ENCODE results near the gene UTP3. TPM values are rescaled to one million over a fixed set of nuclear protein-coding genes. Genes with fewer than 3 reads are reported as not detected.
"Not testable (repeated sequence)": the region's sequence is repeated elsewhere in the genome, so short reads cannot be mapped to it uniquely, and the experiment has no call there.

Gene UTP3
- total RNA-seq, 1 donor from 2014 or later, result 24.3 TPM

DNA sequence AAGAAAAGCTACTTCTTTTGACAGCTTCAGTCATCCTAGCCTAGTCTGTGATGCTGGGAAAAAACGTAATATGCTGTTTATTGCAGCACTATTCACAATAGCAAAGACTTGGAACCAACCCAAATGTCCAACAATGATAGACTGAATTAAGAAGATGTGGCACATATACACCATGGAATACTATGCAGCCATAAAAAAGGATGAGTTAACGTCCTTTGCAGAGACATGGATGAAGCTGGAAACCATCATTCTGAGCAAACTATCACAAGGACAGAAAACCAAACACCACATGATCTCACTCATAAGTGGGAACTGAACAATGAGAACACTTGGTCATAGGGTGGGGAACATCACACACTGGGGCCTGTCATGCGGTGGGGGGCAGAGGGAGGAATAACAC lies 6.2 kb upstream of the UTP3 start:
- DNase-seq (ENCODE audit: low read depth, low spot score), result not testable (repeated sequence)

DNA sequence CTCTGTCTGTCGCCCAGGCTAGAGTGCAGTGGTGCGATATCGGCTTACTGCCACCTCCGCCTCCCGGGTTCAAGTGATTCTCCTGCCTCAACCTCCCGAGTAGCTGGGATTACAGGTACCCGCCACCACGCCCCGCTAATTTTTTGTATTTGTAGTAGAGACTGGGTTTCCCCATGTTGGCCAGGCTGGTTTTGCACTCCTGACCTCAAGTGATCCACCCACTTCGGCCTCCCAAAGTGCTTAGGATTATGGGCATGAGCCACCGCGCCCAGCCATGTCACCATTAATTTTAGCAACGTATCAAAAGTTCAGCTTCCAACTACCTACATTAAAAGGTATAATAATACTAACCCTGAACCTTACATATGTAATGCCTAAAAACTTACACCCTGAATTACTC lies 940 bp upstream of the UTP3 start:
- no peak for DNase-seq (ENCODE audit: low read depth, low spot score)

DNA sequence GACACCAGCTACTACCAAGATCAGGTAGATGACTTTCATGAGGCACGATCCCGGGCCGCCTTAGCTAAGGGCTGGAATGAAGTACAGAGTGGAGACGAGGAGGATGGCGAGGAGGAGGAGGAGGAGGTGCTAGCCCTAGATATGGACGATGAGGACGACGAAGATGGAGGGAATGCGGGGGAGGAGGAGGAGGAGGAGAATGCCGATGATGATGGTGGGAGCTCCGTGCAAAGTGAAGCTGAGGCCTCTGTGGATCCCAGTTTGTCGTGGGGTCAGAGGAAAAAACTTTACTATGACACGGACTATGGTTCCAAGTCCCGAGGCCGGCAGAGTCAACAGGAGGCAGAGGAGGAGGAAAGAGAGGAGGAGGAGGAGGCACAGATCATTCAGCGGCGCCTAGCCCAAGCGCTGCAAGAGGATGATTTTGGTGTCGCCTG lies 481 bp downstream of the UTP3 start:
- DNase-seq (ENCODE audit: low read depth, low spot score), result no peak

DNA sequence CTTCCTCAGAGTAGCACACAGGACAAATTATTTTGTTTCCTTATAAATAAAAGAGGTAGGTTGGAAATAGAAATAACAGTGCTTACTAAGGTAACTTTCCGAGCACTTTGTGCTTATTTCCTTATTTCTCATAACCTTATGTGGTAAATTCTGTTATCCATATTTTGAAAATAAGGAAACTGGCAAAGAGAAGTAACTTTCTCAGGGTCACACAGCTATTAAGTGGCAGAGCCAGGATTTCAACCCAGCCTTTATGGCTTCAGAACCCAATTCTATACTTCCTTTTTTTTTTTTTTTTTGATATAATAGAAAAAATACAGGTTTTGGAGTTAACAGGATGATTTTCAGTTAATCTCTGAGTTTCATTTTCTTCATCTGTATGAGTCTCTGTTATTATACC lies 3.3 kb downstream of the UTP3 start:
- no peak for DNase-seq (ENCODE audit: low read depth, low spot score)

DNA sequence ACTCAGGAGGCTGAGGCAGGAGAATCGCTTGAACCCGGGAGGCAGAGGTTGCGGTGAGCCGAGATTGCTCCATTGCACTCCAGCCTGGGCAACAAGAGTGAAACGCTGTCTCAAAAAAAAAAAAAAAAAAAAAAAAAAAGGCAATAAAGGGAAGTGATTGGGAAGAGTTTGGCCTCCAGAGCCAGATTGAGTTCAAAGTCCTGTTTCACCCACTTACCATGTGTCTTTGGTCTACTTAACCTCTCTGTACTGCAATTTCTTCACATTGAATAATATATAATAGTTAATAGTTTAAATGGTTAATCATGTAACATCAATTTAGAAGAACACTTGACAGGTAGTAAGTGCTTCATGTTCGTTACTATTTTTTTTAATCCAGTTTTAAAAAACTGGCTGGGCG lies 6.3 kb downstream of the UTP3 start:
- DNase-seq (ENCODE audit: low read depth, low spot score), result not testable (repeated sequence)

DNA sequence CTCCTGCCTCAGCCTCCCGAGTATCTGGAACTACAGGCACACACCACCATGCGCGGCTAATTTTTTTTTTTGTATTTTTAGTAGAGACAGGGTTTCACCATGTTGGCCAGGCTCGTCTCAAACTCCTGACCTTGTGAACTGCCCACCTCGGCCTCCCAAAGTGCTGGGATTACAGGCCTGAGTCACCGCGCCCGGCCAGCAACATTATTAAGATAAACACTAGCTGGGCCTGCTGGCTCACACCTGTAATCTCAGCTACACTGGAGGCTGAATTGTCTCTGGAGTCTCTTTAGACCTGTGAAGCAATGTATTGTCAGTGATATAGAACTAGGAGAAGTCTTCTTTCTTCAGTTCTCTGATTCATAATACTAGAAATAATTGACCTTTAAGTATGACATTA lies 10.1 kb downstream of the UTP3 start:
- DNase-seq (ENCODE audit: low read depth, low spot score), result not testable (repeated sequence)

DNA sequence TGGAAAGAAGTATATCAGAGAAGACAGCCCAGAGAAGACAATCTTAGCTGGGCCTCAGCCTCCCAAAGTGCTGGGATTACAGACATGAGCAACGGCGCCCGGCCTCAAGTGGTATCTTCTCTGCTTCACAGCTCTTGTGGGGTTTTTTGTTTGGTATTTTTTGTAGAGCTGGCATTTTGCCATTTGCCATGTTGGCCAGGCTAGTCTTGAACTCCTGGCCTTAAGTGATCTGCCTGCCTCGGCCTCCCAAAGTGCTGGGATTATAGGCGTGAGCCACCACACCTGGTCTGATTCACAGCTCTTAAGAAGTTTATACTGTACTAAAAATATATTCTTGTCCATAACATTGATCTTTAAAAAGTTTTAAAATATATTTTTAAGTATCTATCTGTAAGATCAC lies 12.4 kb downstream of the UTP3 start:
- no peak for DNase-seq (ENCODE audit: low read depth, low spot score)

DNA sequence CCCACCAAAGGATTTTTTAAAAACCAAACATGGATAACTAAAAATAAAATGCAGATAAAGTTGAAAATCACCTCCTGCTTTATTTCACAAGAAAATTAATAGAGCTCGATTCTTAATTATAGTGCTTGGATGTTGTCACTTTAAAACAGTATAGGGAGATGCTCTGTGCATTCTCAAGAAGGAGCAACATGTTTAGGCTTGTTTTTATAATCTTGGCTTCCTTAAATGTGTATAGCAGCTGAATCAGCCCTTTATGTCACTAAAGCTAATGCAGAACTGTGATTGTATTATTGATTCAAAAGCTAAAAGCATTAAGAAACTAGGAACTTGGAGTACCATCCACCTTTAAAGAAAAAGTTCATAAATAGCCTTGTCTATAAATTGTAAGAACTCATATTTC lies 12.9 kb downstream of the UTP3 start:
- DNase-seq (ENCODE audit: low read depth, low spot score), result no peak

DNA sequence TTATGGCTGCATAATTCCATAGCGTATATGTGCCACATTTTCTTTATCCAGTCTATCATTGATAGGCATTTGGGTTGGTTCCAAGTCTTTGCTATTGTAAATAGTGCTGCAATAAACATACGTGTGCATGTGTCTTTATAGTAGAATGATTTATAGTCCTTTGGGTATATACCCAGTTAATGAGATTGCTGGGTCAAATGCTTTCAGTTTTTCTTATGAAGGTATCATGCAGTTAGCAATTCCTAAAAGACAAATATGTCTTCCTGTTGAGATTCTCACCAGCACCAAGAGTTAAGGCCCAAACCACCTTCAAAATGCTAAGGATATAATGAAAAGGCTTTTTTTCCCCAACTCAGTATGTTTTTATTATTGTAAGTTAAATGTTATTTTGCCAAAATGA lies 14.3 kb downstream of the UTP3 start:
- not testable (repeated sequence) for DNase-seq (ENCODE audit: low read depth, low spot score)

DNA sequence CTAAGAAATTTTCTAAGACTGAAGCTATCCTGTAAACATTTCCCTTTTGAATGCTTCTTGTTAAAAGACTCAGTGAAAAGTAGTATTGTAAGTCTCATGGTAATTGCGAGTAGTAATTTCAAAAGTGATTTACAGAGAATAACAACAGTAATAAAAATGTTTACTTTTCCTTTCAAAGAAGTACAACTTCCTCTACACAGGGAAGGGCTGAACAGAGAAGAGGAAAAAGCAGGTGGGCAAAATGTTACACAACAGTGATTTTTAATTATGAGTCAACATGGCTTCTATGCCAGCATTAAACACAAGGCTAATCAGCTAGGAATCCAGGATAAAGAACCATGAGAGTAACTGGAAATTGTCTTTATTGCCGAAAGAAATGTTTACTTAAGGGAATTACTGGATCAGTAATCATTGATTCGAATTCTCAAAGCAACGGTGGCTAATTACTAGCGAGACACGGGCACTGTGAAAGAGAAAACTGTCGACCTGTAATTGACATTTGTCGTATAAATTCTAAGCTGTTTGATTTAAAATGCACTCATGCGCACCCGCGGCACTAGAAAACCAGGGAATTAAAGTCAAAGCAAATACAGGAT lies 15.4 kb downstream of the UTP3 start:
- DNase-seq (ENCODE audit: low read depth, low spot score), result no peak

DNA sequence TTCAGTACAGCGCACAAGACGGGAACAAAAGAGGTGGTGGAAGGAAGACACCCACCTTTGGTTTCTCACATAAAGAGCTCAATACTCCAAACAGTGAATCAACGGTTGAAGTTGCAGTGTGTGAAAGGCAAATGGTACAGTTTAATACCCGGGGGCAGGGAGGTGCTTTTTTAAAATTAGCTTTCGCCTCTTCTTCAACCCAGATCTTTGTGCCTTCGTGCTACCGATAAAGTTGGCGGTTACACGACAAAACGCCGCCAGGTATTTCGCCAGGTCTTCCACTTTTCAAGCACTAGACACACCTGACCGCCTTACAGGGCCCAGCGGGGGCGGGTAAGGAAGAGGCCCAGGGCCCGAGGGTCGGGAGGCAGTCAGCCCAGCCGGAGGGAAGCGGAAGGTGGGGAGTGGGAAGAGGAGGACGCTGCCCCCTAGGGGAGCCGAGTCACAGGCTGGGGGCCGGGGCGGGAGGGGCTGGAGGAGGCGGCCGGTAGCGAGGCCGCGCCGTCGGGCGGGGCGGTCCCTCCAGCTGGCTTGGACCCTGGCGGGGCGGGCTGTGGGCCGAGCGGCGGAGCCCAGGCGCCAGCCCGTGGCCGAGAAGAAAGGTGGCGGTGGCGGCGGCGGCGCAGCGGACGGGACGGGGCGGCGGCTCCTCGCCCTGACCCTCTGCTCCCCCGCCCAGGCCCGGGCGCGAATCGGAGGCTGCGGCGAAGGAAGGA lies 16.0 kb downstream of the UTP3 start:
- peak; percentile 43 for DNase-seq (ENCODE audit: low read depth, low spot score)

DNA sequence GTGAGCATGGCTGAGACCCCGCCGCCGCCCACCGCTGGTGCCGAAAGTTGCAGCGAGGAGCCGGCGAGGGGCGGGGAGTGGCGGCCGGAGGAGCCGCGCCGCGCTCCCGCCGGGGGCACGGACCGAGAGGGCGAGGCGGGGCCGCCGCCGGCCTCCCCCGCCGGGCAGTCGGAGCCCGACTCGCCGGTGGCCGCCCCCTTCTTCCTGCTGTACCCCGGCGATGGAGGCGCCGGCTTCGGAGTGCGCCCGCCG lies 16.5 kb downstream of the UTP3 start:
- DNase-seq (ENCODE audit: low read depth, low spot score), result no peak

DNA sequence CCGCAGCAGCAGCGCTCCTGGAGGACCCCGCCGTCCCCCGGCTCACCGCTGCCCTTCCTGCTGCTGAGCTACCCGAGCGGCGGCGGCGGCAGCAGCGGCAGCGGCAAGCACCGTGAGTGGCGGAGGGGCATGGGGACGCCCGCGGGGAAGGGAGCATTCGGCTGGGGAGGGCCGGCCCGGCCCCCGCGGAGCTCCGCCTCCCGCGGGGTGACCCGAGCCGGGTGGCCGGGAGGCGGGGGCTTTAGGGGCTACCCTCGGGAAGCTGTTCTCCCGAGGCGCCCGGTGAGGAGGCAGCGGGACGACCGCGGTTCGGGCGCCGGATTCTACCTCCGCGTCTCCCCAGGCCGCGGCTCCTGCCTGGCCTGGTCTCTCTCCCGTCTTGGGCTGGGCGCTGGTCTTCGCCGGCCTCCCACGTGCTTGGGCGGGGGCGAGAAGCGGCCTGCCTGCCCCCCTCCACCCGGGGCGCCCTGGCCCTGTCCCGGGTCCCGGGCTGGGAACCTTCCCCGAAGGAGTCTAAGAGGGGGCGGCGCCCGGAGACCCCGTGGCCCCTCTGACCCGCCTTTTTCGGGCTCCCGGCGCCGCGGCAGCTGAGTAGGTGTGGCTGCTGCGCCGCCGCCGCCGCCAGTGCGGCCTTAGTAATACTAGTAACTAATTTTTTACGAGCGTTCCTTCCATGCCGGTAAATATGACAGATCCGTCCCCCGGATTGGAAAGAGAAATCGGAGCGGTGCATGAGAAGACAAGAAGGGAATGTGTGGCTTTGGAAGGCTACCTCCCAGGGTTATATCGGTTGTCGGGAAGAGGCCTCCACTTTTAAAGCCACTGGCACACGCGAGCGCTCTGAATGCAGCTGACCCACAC lies 17.1 kb downstream of the UTP3 start:
- no peak for DNase-seq (ENCODE audit: low read depth, low spot score)

DNA sequence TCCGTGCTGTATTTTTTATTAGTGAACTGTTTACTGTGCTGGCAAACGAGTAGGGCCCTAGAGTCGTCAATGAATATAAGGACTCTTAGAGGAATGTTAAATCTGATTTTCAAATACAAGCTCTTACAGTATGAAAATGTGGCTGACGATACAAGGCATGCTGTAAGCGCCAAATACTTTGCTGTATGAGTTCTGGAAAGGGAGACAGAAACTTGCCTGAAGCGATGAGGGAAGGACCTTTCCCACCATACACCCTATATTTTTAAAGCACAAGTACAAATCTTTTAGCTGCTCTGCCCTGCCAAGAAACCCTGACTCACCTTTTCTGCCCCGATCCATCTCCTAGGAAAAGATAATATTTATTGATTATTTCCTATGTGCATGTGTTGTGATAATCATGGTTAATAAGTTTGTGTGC lies 17.7 kb downstream of the UTP3 start:
- DNase-seq (ENCODE audit: low read depth, low spot score), result no peak

DNA sequence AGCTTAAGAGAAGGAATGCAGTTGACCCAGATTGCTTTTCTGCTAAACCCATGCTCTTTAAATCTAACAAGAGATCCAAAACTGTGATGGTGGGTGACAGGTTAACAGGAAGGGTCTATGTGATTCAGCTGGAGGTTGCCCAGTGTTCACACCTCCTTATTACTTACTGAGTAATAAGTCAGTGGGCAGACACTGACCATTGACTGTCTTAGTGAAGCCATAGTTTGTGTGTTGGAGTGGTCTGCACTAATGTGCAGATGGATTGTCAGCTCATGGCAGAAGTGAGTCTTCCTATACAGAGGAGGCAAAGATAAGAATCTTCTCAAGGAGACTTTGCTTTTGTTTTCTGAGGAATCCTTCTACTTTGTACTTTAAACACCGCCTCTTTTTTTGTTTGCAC lies 18.2 kb downstream of the UTP3 start:
- no peak for DNase-seq (ENCODE audit: low read depth, low spot score)

DNA sequence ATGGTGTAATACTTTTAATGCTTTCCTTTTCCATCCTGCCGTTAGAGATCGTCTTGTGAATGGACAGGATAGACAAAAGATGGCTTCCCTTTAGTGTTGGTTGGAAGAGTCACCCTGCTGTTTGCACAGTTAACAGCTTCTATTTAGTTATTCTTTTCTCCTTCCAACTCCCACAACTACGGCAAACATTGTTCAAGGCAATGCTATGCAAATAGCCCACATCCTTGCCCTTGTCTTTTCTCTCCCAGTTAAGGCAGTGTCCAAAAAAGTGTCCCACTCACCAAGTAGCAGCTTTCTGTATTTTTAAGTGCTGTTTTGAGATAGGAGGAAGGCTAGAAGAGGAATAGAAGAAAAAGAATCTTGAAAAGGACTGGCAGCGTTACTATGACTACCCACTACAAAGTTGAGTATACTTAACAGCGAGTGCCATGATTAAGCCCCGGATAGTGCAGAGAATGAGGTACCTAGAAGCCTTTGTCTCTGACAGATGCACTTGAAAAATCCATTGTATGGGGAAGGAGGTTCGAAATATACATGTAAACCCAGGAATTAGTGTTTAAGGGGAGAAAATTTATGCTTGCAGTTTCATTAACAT lies 21.4 kb downstream of the UTP3 start:
- DNase-seq (ENCODE audit: low read depth, low spot score), result no peak

DNA sequence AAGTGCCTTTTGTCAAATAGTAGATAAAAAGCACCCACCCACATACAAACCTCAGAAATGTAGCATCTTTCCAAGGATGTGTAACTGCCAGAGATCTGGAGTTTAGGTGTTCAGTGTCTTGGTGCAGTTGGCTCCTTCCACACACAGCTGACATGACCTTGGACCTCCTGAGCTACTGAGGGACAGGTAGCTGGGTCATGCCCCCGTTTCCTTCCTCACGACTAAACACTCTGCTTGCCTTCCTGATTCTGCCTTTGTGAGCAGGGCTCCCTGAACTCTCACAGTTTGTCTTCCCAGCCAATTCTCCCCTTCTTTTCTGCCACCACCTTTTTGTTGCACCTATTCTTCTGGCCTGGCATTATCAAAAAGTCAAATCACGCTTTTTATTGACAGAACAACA lies 23.3 kb downstream of the UTP3 start:
- DNase-seq (ENCODE audit: low read depth, low spot score), result no peak

DNA sequence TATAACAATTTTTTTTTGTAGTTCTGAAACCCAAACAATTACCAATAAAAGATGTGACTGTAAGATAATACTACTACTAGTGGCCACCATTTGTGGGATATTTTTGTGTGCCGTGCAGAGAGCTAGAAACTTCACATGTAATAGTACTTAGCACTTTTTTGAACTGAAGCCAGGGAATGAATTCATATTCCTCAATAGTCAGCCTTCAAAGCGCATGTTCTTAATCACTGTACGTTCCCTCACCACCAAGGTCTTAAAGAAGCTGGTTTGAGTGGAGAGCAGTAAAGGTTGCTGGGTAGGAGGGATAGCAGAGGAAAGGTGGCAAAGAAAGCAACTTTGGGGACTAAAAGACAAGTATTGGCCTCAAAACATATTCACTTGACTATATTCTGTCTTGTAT lies 23.8 kb downstream of the UTP3 start:
- DNase-seq (ENCODE audit: low read depth, low spot score), result no peak

DNA sequence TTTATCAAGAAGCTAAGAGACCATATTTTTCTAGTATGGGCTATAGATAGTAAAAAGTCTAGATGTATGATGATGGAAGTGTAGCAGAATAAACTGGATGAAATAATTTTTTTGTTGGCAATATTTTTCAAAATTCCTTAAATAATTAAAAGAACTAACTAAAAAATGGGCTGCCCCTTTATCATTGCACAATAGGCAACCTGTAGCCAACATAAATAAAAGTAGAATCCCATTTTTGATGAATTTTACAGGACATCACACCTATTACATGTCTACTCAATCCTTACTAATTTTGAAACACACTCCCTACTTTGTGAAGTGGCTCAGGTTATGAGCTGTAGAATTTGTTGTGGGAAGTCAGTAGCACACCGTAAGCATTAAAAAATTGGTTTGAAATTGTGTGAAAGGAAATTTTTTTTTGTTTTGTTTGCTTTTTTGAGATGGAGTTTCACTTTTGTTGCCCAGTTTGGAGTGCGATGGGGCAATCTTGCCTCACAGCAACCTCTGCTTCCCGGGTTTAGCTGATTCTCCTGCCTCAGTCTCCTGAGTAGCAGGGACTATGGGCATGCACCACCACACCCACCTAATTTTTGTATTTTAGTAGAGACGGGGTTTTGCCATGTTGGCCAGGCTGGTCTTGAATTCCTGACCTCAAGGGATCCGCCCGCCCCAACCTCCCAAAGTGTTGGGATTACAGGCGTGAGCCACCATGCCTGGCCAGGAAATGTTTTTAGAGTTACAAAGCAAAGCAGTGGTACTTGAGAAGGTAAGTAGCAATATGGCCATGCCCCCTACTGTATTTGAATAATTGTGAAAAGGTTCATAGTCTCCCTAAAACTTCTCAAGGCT lies 24.5 kb downstream of the UTP3 start:
- no peak for DNase-seq (ENCODE audit: low read depth, low spot score)

DNA sequence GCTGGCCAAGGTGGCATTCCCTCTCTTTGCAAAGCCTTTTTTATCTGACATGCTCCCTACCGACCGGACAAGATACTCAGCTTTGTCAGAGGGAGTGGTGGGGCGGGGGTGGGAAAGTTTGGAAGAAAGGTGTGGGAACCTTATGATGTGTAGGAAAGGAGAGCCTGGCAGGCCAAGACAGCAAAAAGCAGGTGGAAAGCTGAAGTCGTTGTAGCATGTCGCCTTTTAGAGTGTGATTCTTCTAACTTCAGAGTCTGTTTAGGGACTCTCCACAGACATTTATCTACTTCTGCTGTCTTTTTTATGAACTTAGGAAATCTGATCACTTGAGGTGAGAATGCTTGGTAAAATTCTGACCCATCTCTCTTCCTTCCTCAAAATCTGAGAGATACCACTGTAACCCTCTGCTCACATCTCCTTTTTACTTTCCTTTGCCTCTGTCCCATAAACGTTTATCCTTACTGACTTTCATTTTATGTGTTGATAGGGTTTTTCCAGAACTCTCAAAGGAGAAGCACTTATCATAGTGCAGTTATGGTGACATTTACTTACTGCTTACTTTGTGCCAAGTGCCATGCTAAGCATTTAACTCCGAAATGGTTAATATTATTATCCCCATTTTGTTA lies 25.2 kb downstream of the UTP3 start:
- DNase-seq (ENCODE audit: low read depth, low spot score), result no peak

All from pulmonary artery endothelial cell (primary cell).